Type B pancreatic cell (in vitro differentiated cells): Measurements from ENCODE around the gene RAMP3. TPM values are rescaled to one million over a fixed set of nuclear protein-coding genes. Genes with fewer than 3 reads are reported as not detected.

ENCODE experiments used
- DNase-seq: peaks from one replicate; pipeline ENCODE4 v3.0.0; 2021; ENCODE audit warnings: mixed read lengths; ENCODE audit not compliant: unreplicated experiment; ENCODE audit errors: extremely low spot score
- H3K27ac Mint-ChIP-seq: 2 replicates; pipeline ENCODE4 v1.8.0; 2021; ENCODE audit warnings: mild to moderate bottlenecking, mixed read lengths
- H3K27me3 Mint-ChIP-seq: 2 replicates; pipeline ENCODE4 v1.8.0; 2021; ENCODE audit warnings: mixed read lengths
- H3K36me3 Mint-ChIP-seq: 2 replicates; pipeline ENCODE4 v1.8.0; 2021; ENCODE audit warnings: mixed read lengths
- H3K4me1 Mint-ChIP-seq: one replicate; pipeline ENCODE4 v1.8.0; 2021; ENCODE audit warnings: mixed read lengths; ENCODE audit not compliant: unreplicated experiment
- H3K4me3 Mint-ChIP-seq: 2 replicates; pipeline ENCODE4 v1.8.0; 2021; ENCODE audit warnings: mild to moderate bottlenecking, mixed read lengths
- H3K9me3 Mint-ChIP-seq: 2 replicates; pipeline ENCODE4 v1.8.0; 2021; ENCODE audit warnings: mixed read lengths
- total RNA-seq: library from RNA; stranded (reverse); gene quantifications from 2 replicates; pipeline ENCODE4 v1.2.1, GENCODE V29; 2021; ENCODE audit warnings: low replicate concordance
- TF ChIP-seq, protein P1 (sequence below): fragments of 200-600 bp; sonication (generic); conservative IDR thresholded peaks from 2 replicates; pipeline ENCODE4 v1.5.0; 2021; ENCODE audit warnings: antibody characterized with exemption, mild to moderate bottlenecking

RAMP3 gene
- total RNA-seq, 1 donor from 2014 or later = 0.70 TPM

DNA sequence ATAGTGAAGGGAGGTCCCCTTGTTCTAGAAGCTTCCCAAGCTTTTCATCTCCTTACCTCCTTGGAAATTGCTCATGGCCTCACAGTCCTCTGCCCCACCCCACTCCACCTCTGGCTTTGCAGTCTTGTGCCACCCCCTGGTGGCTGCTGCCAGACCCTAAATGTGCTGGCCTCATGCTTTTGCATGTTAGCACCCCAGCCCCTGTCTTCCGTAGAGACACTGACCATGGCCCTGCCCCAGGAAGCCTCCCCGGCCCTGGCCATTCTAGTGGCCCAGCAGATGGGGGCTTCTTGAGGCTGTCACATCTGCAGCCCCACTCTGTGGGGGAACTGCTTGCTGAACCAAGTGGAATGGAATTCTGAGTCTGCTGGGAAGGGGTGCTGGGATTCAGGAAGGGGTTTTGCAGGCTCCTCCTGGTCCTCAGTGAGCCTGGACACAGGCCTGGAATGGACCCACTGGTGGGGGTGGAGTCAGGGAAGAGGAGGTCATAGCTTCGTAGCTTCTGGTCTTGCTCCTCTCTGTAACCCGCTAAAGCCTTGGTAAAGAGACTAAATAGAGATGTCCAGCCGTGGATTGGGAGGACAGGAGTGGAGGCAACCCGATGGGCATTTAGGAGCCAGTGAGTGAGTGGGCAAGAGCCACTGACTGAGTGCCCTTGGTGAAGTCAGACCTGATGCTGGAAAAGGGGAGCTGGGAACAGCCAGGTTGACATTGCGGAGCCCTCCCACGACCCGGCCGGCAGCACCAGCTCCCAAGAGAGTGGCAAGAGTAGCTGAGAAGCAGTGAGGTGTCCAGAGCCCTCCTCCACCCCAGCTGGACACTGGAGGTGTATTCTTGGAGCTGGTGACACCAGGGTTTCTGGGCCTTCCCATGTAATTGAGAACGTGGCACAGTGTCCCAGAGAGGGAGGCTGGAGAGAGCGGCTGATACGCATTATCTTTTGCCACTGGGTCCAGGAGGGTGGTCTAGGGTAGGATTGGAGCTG lies 20.9 kb downstream of the RAMP3 start:
- Mint-ChIP-seq H3K27me3 (peaks cover 16% of the 10 kb centered on the region), H3K4me1 (no peaks in the 10 kb centered on the region)
- DNase-seq = no peak

DNA sequence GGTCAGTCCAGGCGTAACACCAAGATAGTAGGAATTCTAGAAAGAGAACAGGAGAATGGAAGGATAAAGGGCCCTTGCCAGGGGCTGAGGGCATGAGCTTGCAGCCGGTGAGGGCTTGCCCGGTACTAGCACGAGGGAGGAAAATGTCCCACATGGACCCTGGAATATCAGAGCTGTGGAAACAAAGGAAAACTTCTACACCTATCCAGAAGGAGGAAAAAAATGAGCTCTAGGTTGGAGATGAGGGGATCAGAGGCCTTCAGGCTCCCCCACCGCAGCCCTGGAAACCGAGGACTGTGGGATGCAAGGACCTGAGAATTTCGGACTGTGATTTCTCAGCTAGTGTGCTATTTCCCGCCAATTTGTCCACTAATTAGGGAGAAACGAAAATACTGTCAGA lies 22.1 kb downstream of the RAMP3 start:
- Mint-ChIP-seq H3K27me3 (peaks cover 16% of the 10 kb centered on the region), H3K27ac (no peak overlapping the region), H3K9me3 (no peaks in the 10 kb centered on the region), H3K4me1 (no peaks in the 10 kb centered on the region), H3K36me3 (no peaks in the 10 kb centered on the region), H3K4me3 (no peak overlapping the region)
- TF ChIP-seq, protein P1, sequence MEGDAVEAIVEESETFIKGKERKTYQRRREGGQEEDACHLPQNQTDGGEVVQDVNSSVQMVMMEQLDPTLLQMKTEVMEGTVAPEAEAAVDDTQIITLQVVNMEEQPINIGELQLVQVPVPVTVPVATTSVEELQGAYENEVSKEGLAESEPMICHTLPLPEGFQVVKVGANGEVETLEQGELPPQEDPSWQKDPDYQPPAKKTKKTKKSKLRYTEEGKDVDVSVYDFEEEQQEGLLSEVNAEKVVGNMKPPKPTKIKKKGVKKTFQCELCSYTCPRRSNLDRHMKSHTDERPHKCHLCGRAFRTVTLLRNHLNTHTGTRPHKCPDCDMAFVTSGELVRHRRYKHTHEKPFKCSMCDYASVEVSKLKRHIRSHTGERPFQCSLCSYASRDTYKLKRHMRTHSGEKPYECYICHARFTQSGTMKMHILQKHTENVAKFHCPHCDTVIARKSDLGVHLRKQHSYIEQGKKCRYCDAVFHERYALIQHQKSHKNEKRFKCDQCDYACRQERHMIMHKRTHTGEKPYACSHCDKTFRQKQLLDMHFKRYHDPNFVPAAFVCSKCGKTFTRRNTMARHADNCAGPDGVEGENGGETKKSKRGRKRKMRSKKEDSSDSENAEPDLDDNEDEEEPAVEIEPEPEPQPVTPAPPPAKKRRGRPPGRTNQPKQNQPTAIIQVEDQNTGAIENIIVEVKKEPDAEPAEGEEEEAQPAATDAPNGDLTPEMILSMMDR = no peak
- no peak for DNase-seq

More for the DNA sequence above, 20.9 kb downstream of the RAMP3 start:
- no peak overlapping the region for H3K4me3 Mint-ChIP-seq
- H3K36me3 Mint-ChIP-seq = no peaks in the 10 kb centered on the region
- TF ChIP-seq, protein P1 = peak; percentile 32
- no peaks in the 10 kb centered on the region for H3K9me3 Mint-ChIP-seq
- no peak overlapping the region for H3K27ac Mint-ChIP-seq

DNA sequence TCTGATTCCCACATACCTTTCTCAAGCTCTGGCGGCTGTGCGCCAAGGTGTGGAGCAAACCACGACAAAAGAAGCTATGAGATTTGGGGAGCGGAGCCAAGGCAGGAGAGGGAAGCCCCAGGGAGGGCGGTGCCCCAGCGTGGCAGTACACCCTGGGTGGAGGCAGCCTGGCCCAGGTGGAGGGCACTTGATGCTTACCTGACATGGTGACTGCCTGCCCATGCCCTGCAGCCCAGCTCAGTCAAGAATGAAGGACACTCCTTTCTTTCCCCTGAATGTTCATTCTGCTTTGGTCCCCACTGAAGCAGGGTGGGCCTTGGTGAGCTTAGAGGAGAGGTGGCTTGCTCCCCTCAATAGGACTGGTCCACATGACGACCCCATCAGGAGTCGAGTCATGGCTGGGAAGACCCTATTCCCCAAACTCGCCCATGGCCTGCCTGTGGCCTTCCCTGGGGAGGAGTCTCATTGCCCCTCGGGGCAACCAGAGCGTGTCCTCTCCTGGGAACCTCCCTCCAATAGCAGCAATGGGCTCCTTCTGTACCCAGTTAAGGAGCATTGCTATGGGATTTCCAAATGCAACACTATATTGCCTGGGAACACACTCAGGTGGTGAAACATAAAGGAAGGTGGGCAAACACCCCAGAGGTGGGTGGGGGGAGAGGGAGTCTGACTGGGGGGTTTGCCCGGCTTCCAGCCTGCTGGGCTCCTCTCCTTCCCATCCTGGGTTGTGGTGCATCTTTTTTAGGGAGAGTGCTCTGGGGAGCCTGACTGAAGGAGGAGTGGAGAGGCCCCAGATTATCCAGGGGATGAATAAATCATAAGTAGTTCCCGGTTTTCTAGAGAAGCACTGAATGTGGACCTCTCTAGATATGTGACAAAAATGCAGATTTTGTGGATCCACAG lies 22.7 kb downstream of the RAMP3 start:
- Mint-ChIP-seq H3K27ac (no peak overlapping the region), H3K27me3 (peaks cover 16% of the 10 kb centered on the region), H3K36me3 (no peaks in the 10 kb centered on the region), H3K4me1 (no peaks in the 10 kb centered on the region), H3K4me3 (no peak overlapping the region), H3K9me3 (no peaks in the 10 kb centered on the region)
- peak; percentile 25 for DNase-seq
- TF ChIP-seq, protein P1 = no peak

DNA sequence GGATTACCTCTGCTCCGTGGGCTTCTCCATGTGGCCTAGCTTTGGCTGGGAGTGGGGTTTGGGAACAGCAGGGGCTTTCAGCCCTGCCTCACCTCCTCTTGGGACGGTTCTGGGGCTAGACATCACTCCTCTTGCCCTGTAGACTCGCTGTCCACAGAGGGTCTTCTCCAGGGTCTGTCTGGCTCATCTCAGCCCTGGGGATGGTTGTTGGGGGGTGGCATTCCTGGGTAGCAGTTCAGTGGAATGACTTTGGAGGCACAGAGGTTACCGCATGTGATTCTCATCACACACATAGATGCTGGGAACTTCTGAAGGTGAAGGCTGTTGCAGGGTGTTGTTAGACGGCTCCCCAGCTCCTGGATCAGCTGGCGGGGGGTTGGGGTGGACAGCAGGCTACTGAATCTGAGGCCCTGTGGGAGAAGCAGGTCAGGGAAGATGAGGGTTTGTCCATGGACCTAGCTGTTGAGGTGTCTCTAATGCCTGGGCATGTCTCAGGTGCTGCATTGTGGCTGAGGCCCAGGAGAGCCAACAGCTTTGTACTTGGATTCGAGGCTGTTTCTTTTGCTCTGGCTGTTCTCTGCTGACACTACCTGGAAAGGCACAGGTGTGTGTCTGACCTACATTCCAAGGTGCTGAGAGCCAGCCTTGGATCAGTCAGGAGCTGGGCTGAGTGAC lies 23.8 kb downstream of the RAMP3 start:
- Mint-ChIP-seq H3K4me1 (no peaks in the 10 kb centered on the region), H3K4me3 (no peak overlapping the region), H3K9me3 (no peaks in the 10 kb centered on the region), H3K36me3 (no peaks in the 10 kb centered on the region), H3K27me3 (peaks cover 13% of the 10 kb centered on the region), H3K27ac (no peak overlapping the region)
- TF ChIP-seq, protein P1 = no peak
- DNase-seq = peak; percentile 56
